HCT116 (cell line): ENCODE results near the gene XRCC2.

Experiments
- EGR1 ChIP-seq: IDR thresholded peaks from 2 replicates; pipeline ENCODE4 v1.6.1; 2012; ENCODE audit warnings: low read depth
- EZH2 ChIP-seq: fragments of 200-600 bp; sonication (generic); IDR thresholded peaks from 2 replicates; pipeline ENCODE4 v1.6.1; 2017; ENCODE audit warnings: antibody characterized with exemption, mixed run types
- TCF7L2 ChIP-seq: IDR thresholded peaks from 2 replicates; pipeline ENCODE4 v1.7.0; 2011; ENCODE audit warnings: borderline replicate concordance, inconsistent platforms; ENCODE audit not compliant: insufficient read depth, insufficient read length; ENCODE audit errors: extremely low read depth
- YY1 ChIP-seq: IDR thresholded peaks from 2 replicates; pipeline ENCODE4 v1.6.1; 2011; ENCODE audit warnings: low read length, low read depth, moderate library complexity, mild to moderate bottlenecking; ENCODE audit not compliant: insufficient replicate concordance; ENCODE audit errors: extremely low read depth
- TF ChIP-seq, protein P1 (sequence below): IDR thresholded peaks from 2 replicates; pipeline ENCODE4 v1.6.1; 2011; ENCODE audit warnings: mild to moderate bottlenecking, low read length, moderate library complexity; ENCODE audit not compliant: insufficient replicate concordance; ENCODE audit errors: extremely low read depth
- TF ChIP-seq, protein P2 (sequence below): IDR thresholded peaks from 2 replicates; pipeline ENCODE4 v1.6.1; 2012

GRCh38 chr7:152608208-152608607, 67.7 kb downstream of the XRCC2 start:
- TF ChIP-seq, protein P1, sequence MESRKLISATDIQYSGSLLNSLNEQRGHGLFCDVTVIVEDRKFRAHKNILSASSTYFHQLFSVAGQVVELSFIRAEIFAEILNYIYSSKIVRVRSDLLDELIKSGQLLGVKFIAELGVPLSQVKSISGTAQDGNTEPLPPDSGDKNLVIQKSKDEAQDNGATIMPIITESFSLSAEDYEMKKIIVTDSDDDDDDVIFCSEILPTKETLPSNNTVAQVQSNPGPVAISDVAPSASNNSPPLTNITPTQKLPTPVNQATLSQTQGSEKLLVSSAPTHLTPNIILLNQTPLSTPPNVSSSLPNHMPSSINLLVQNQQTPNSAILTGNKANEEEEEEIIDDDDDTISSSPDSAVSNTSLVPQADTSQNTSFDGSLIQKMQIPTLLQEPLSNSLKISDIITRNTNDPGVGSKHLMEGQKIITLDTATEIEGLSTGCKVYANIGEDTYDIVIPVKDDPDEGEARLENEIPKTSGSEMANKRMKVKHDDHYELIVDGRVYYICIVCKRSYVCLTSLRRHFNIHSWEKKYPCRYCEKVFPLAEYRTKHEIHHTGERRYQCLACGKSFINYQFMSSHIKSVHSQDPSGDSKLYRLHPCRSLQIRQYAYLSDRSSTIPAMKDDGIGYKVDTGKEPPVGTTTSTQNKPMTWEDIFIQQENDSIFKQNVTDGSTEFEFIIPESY: no peak
- TF ChIP-seq TCF7L2: no peak
- TF ChIP-seq EZH2: no peak
- TF ChIP-seq, protein P2, sequence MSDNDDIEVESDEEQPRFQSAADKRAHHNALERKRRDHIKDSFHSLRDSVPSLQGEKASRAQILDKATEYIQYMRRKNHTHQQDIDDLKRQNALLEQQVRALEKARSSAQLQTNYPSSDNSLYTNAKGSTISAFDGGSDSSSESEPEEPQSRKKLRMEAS: no peak
- TF ChIP-seq EGR1: no peak
- TF ChIP-seq YY1: no peak
